ENCODE measurements around the gene CANT1.
A peak's percentile ranks its signal among the peaks of the same experiment; 100 is the strongest.

The CANT1 gene

DNA sequence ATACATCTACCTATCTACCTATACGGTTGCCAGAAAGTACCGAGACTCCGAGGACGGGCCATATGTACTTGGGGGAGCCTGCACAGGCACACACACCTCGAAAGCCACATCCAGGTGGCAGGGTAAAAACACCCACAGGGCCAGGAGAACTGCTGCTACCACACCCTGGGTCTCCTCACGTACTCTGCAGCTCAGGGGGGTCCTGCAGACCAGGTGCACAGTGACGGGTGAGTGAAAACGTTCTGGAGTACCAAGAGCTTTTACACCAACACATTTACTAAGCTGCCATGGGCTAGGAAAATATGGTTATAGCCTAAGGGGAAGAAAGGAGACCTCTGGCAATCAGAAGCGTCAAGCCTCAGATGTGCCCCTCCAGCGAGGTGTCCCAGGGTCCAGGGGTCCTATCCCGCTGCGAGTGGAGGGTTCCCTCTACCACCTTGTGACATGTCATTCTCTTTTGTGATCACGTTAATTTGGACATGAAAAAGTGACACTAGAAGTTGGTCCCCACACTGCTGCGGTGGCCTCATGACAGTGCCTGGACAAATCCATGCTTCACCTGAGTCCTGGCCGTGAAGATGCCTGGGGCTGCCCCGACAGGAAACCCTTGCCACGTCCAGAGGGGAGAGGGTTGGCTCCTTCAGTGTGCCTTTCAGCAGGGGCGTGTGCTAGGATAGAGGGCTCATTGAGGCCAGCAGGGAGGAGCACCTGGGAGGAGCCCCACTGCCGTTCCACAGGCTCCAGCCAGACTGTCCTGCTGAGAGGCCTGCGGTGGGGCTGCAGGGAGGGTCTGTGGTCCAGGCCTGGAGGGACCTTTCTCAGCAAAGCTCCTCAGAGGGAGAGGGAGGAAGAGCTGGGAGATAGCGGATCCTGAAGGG lies 1.8 kb downstream of the CANT1 start:
- TF ChIP-seq, protein P1, sequence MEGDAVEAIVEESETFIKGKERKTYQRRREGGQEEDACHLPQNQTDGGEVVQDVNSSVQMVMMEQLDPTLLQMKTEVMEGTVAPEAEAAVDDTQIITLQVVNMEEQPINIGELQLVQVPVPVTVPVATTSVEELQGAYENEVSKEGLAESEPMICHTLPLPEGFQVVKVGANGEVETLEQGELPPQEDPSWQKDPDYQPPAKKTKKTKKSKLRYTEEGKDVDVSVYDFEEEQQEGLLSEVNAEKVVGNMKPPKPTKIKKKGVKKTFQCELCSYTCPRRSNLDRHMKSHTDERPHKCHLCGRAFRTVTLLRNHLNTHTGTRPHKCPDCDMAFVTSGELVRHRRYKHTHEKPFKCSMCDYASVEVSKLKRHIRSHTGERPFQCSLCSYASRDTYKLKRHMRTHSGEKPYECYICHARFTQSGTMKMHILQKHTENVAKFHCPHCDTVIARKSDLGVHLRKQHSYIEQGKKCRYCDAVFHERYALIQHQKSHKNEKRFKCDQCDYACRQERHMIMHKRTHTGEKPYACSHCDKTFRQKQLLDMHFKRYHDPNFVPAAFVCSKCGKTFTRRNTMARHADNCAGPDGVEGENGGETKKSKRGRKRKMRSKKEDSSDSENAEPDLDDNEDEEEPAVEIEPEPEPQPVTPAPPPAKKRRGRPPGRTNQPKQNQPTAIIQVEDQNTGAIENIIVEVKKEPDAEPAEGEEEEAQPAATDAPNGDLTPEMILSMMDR (conservative IDR thresholded peaks at IDR 0.05; ENCODE audit: control insufficient read depth, insufficient read depth, low read depth, low read length) = no peak
- DNase-seq (ENCODE audit: low read depth) = no peak
- H3K4me3 ChIP-seq (ENCODE audit: control insufficient read depth, low read depth, low read length) = peak overlapping the region; percentile 63

DNA sequence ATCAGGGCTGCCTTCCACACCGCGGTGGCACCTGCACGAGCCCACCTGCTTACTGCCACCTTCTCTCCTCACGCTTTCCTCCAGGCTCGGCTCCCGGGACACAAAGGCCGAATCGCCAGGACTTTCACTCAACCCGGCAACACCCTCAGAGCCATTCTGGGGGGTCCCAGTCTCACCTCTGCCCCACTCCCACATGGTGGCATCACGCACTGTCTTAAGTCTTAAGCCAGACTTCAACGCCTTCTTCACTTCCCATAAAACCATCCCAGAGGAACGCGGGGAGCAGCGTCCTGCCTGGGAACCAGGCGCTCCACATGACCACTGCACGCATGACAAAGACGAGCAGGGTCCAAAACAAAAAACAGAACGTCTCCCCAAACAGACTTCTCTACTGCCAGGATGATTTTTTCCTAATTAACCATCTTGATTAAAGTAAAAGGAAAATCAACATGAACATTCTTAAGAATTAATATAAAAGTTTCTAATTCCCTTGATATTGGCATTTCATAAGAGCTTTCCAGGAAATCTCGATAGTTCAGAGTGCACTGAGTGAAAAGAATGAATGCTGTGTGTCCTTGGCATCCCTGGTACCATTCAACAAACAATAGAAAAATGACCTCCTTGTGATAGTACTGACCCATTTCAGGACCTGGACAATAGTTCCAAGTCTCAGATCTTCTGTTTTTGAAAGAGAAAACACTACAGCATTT lies 2.6 kb downstream of the CANT1 start:
- no peak overlapping the region for H3K4me3 ChIP-seq (ENCODE audit: control insufficient read depth, low read depth, low read length)
- no peak for DNase-seq (ENCODE audit: low read depth)
- TF ChIP-seq, protein P1 (conservative IDR thresholded peaks at IDR 0.05; ENCODE audit: control insufficient read depth, insufficient read depth, low read depth, low read length) = no peak

DNA sequence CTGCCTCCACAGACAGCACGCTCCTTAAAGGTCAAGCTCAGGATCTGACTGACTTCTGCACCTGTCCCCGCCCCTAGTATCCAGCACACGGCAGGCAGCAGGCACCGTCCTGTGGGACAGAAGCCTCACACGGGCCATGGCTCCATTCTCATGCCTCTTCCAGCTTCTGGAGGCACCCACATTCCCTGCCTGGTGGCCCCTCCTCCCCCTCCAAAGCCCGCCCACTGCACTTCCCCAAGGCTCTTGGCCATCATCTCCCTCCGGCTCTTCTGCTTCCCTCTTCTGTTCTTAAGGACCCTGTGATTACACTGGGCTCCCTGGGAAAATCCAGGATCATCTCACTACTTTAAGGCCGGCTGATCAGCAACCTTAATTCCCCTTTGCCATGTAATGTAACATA lies 3.5 kb downstream of the CANT1 start:
- no peak overlapping the region for H3K4me3 ChIP-seq (ENCODE audit: control insufficient read depth, low read depth, low read length)
- no peak for DNase-seq (ENCODE audit: low read depth)
- TF ChIP-seq, protein P1 (conservative IDR thresholded peaks at IDR 0.05; ENCODE audit: control insufficient read depth, insufficient read depth, low read depth, low read length) = no peak

DNA sequence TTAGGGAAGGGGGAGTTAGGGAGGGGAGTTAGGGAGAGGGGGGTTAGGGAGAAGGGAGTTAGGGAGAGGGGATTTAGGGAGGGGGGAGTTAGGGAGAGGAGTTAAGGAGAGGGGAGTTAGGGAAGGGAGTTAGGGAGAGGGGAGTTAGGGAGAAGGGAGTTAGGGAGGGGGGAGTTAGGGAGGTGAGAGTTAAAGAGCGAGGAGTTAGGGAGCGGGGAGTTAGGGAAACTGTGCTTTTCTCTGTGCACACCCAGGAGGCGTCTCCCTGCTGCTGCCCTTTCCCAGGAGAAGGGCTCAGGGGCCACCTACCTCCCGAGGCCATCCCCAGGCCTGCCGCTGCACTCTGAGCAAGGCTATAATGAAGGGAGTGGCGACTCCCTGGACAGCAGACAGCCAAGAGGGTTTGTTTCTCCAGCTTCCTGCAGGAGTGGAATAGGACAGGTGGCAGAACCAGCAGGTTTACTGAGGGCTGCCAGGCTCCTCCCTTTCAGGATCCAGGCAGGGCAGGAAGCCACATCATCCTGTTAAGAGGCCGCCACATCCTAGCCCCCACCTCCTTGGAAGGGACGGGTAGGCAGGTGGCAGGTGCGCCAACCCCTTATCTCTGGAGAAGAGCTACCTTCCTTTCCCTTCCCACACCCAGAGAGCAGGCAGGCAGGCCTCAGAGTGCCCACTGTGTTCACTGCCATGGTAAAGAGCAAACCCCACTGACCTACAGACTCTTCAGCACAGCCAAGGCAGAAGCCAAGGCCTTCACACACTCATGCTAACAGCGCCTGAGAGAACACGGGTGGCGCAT lies 4.3 kb downstream of the CANT1 start:
- DNase-seq (ENCODE audit: low read depth) = no peak
- no peak overlapping the region for H3K4me3 ChIP-seq (ENCODE audit: control insufficient read depth, low read depth, low read length)
- TF ChIP-seq, protein P1 (conservative IDR thresholded peaks at IDR 0.05; ENCODE audit: control insufficient read depth, insufficient read depth, low read depth, low read length) = no peak

DNA sequence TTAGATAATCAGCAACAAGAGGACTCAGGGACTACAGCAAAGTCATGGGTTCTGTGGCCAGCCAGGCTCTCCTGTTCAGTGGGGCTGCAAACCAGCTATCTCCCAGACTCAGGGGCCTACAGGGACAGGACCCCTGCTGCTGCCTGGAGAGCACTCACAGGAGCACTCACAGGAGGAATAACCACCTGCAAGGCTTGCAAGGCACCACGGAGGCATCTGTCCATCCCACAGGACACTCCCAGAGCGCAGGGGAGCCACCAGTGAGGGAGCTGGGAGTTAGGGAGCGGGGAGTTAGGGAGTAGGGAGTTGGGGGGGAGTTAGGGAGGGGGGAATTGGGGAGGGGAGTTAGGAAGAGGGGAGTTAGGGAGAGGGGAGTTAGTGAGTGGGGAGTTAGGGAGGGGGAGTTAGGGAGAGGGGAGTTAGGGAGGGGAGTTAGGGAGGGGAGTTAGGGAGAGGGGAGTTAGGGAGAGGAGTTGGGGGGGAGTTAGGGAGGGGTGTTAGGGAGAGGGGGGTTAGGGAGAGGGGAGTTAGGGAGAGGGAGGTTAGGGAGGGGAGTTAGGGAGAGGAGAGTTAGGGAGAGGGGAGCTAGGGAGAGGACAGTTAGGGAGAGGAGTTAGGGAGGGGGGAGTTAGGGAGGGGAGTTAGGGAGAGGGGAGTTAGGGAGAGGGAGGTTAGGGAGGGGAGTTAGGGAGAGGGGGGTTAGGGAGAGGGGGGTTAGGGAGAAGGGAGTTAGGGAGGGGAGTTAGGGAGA lies 5.7 kb downstream of the CANT1 start:
- H3K4me3 ChIP-seq (ENCODE audit: control insufficient read depth, low read depth, low read length) = no peak overlapping the region
- TF ChIP-seq, protein P1 (conservative IDR thresholded peaks at IDR 0.05; ENCODE audit: control insufficient read depth, insufficient read depth, low read depth, low read length) = no peak
- DNase-seq (ENCODE audit: low read depth) = no peak
